Cortex of kidney (tissue), 1 donor: ENCODE results near the gene OR2T29.
"Not testable (repeated sequence)": the region's sequence is repeated elsewhere in the genome, so short reads cannot be mapped to it uniquely, and the experiment has no call there.

Experiments used
- DNase-seq: peaks from one replicate; lab custom pipeline; 2025; lab: John Stamatoyannopoulos, UW

Gene OR2T29, protein sequence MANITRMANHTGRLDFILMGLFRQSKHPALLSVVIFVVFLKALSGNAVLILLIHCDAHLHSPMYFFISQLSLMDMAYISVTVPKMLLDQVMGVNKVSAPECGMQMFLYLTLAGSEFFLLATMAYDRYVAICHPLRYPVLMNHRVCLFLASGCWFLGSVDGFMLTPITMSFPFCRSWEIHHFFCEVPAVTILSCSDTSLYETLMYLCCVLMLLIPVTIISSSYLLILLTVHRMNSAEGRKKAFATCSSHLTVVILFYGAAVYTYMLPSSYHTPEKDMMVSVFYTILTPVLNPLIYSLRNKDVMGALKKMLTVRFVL

DNA sequence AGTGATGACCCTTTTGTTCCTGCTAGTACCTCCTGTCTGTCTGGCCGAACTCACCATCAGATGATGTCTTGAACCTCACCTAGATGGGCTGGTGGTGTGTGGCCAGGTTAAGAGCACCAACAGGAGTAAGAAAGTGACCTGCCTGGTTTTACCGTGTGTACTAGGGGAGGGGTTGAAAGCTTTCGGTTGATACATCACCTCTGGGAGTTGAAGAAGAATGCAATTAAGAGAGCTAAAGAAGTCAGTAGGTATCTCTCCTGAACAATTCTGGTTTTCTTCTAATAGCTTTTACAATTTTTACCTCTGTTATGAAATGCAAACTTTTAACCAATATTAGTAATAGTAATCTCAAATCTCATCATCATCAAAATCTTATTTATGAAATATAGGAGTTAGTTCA, at the start of gene OR2T29:
OR2T29 (minus strand) TSS at position 101 of the 400 bp plus-strand sequence. CDS start 3,281 bp downstream, outside the sequence.
- DNase-seq = not testable (repeated sequence)

- no peak for DNase-seq
Observed at GRCh38 chr1:248611883-248612414, 49.4 kb upstream of the OR2T29 start.

- no peak for DNase-seq
Observed at GRCh38 chr1:248610301-248610700, 47.7 kb upstream of the OR2T29 start.

DNA sequence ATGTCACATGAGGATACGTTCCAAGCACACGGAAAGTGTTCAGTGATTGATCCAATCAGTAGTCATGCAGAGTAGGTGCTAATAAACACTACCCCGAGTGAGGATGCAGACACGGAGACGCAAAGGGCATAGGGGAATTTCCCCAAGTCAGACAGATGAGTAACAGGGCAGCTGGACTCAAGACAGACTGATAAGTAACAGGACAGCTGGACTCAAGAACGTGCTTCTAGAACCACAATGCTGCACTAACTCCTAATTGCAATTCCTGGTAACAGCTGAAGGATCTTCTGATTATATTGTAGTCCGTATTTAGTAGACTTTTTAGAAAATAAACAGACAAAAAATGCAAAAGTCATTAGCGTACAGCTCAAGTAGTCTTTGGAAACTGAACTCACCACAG, 36.8 kb upstream of the OR2T29 start:
- DNase-seq = no peak

- no peak for DNase-seq
Observed at GRCh38 chr1:248597589-248597988, 35.0 kb upstream of the OR2T29 start, which contains the start of gene OR2T10. TSS of gene OR2T10 (minus strand) at chr1:248597700. CDS start at chr1:248593768, 3,932 bp downstream.

- no peak for DNase-seq
Observed at GRCh38 chr1:248596615-248597014, 34.0 kb upstream of the OR2T29 start.

- DNase-seq = no peak
Observed at GRCh38 chr1:248593226-248593625, 30.7 kb upstream of the OR2T29 start.

DNA sequence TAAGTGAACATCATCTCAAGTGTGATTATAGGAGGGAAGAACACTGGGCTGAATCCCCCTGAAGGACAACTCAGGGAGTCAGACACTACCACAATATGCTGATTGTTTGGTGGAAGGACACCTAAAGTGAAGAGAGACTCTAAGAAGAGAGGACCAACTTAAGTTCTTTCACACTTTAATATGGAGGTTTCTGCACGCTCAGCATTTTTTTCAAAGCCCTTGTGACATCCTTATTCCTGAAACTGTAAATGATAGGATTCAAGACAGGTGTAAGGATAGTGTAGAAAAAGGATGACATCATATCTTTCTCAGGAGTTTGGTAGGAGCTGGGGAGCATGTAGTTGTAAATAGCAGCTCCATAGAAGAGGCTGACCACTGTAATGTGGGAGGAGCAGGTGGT, 30.1 kb upstream of the OR2T29 start:
- DNase-seq = no peak

GRCh38 chr1:248590055-248590454, 27.5 kb upstream of the OR2T29 start:
- no peak for DNase-seq

DNA sequence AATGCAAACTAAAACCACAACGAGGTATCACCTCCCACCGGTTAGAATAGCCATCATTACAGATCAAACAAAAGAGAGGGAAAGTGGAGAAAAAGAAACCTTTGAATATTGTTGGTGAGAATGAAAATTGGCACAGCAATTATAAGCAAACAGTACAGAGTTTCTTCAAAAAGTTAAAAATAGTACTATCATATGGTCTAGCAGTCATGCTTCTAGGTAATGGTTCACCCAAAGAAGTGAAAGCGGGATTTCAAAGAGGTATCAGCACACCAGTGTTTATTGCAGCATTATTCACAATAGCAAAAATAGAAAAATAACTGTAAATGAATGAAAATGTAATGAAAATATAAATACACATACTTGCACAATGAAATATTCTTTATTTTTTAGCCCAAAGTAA, 26.8 kb upstream of the OR2T29 start:
- no peak for DNase-seq

GRCh38 chr1:248585266-248585665, 22.7 kb upstream of the OR2T29 start:
- DNase-seq = no peak

DNA sequence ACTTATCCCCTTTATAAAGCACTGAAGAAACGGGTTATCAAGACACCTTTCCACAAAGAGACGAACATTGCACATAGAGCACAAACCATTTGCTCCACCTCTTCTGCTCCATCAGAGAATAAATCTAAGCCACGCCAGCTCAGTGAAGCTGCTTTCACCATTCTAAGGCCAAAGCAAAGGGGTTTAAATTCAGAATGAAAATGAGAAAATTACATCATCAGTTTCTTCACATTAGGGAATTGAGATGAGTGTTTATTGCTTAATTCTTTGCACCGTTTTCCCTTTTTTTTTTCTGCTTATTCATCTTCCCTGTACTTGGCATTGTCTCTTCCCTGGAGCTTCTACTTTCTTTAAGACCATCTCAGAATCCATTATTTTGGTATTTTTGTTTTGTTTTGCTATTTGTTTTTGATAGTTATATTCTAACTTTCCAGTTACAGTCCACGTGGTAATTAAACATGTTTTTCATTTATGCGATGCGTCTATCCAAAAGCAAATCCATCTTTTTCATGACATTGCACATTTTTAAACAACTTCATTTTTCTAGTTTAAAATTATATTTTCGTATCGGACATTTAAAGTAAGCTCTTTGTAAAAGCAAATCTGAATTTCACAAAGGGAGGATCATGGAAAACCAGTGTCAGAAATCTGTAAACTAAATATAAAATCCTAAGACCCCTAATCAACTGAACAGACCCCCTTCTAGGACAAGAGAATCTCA, 13.8 kb upstream of the OR2T29 start:
- no peak for DNase-seq

DNA sequence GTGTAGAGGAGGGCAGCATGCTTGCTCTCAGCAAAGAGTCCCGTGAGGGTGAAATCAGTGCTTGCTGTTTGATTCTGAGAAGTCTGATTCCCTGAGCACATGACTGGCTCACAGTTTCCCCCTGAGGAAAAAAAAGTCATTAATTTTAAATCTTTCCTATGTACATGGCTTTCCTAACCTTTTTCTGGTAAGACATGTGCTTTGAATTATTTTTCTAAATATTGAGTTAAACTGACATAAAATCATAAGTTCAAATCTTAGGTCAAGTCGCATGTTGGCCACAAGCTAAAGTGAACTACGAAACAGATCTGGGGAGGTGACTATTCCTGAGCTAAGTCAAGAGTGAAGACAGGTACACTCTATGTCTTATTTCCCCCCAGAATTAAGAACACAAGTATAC, 12.1 kb upstream of the OR2T29 start, which contains the start of gene OR2T34:
OR2T34 (minus strand) TSS at position 101 of the 400 bp plus-strand sequence; CDS start at position 101, 0 bp downstream.
- DNase-seq = not testable (repeated sequence)

- DNase-seq = not testable (repeated sequence)
Observed at GRCh38 chr1:248573856-248574255, 11.3 kb upstream of the OR2T29 start.

GRCh38 chr1:248572049-248572448, 9.5 kb upstream of the OR2T29 start:
- not testable (repeated sequence) for DNase-seq

- DNase-seq = not testable (repeated sequence)
Observed at GRCh38 chr1:248570811-248571210, 8.2 kb upstream of the OR2T29 start.

GRCh38 chr1:248569049-248569448, 6.5 kb upstream of the OR2T29 start:
- DNase-seq = not testable (repeated sequence)

DNA sequence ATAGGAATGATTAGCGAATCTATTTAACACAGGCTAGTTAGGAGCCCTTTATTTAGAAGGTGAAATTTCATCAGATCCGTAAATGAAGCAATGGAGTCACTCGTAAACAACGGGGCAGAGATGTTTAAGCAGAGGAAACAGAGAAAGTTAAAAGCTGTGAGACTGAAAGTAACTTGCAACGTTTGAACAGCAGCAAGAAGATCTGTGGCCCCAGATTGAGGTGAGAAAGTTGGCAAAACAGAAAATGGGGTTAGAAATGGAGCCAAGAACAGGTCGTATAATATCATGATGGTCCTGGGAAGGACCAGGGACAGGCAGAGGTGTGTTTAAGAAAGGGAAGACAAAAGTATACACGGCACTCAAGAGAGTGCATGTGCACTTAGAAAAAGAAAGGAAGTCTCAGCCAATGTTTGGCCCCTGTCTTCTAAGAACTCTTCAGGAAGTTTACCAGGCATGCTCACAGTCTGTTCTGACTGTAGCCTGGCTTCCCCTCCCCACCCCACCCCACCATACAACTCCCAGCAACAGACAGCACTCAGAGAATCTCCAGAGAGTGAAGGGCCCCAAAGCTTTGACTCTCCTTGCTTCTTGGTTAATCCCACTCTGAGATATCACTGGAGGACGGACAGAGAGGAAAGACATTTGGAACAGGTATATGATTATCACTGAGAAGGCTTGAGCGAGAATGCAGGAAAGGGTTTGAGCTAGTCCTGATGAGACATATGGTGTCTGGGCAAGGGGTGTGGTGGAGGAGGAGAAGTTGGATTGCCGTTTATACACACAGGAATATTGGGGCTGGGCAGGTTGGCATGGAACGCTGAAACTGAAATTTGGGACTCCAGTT, 3.2 kb upstream of the OR2T29 start:
- DNase-seq = not testable (repeated sequence)

DNA sequence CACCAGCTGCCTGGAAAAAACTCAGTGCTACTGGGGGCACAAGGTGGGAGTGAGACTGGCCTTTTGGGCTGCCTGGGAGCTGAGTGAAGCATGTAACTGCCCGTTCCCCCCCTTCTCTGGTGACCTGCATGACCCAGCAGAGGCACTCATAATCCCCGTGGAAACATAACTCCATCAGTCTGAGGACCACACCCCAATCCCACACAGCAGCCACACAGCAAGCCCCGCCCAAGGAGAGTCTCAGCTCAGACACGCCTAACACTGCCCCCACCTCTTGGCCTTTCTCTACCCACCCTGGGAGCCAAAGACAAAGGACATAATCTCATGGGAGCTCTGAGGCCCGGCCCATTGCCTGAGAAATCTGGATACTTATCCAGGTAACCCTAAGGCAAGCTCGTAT, 11.5 kb downstream of the OR2T29 start:
- not testable (repeated sequence) for DNase-seq

- not testable (repeated sequence) for DNase-seq
Observed at GRCh38 chr1:248547383-248547782, 15.2 kb downstream of the OR2T29 start.

GRCh38 chr1:248537449-248537848, 25.1 kb downstream of the OR2T29 start:
- DNase-seq = not testable (repeated sequence)

DNA sequence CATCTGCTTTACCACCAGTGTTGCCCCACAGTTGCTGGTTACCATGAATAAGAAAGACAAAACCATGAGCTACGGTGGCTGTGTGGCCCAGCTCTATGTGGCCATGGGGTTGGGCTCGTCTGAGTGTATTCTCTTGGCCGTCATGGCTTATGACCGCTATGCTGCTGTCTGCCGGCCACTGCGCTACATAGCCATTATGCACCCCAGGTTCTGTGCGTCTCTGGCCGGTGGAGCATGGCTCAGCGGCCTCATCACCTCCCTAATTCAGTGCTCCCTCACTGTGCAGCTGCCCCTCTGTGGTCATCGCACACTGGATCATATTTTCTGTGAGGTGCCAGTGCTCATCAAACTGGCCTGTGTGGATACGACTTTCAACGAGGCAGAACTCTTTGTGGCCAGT, 40.7 kb downstream of the OR2T29 start:
- DNase-seq = no peak
